NCI-H1092 treated with DMSO at 0.1 percent for 48 hours (cell line): ENCODE measurements around the gene HOXC13.

ENCODE experiments used
- DNase-seq: peaks from one replicate; lab custom pipeline; 2025; lab: John Stamatoyannopoulos, UW

Gene HOXC13

GRCh38 chr12:53982648-53983567 lies 44.3 kb downstream of the HOXC13 start:
- no peak for DNase-seq

- no peak for DNase-seq
These were observed 44.9 kb downstream of the HOXC13 start for GRCh38 chr12:53983568-53983949.

- no peak for DNase-seq
These were observed 45.4 kb downstream of the HOXC13 start for GRCh38 chr12:53983950-53984572.

GRCh38 chr12:53984901-53985691 lies 46.5 kb downstream of the HOXC13 start, which contains the start of gene HOXC10:
TSS of gene HOXC10 (plus strand) at chr12:53985146. CDS start at chr12:53985260, 114 bp downstream.
- peak; percentile 95 for DNase-seq

GRCh38 chr12:53985692-53985993 lies 47.0 kb downstream of the HOXC13 start:
- no peak for DNase-seq

GRCh38 chr12:53985994-53986685 lies 47.5 kb downstream of the HOXC13 start:
- no peak for DNase-seq

GRCh38 chr12:53986686-53987483 lies 48.3 kb downstream of the HOXC13 start:
- DNase-seq, result no peak

- no peak for DNase-seq
These were observed 49.2 kb downstream of the HOXC13 start for GRCh38 chr12:53987787-53988230.

- DNase-seq, result no peak
These were observed 50.1 kb downstream of the HOXC13 start for GRCh38 chr12:53988541-53989226.

GRCh38 chr12:53989227-53990113 lies 50.8 kb downstream of the HOXC13 start:
- peak; percentile 77 for DNase-seq

- peak; percentile 58 for DNase-seq
These were observed 51.9 kb downstream of the HOXC13 start for GRCh38 chr12:53990311-53991076.

- DNase-seq, result peak; percentile 53
These were observed 52.4 kb downstream of the HOXC13 start for GRCh38 chr12:53991077-53991460.

GRCh38 chr12:53992377-53992889 lies 53.8 kb downstream of the HOXC13 start:
- DNase-seq, result no peak

GRCh38 chr12:53993162-53994008 lies 54.8 kb downstream of the HOXC13 start:
- DNase-seq, result no peak

- no peak for DNase-seq
These were observed 55.3 kb downstream of the HOXC13 start for GRCh38 chr12:53994009-53994263.

GRCh38 chr12:53994264-53995001 lies 55.8 kb downstream of the HOXC13 start:
- DNase-seq, result no peak

GRCh38 chr12:53995002-53995377 lies 56.4 kb downstream of the HOXC13 start:
- peak; percentile 61 for DNase-seq
